Measurements from ENCODE around the gene OTOP3.
A peak's percentile ranks its signal among the peaks of the same experiment; 100 is the strongest.

Gene OTOP3

GRCh38 chr17:74923538-74924249, 12.0 kb upstream of the OTOP3 start:
- TF ChIP-seq MAX (IDR thresholded peaks at IDR 0.05): peak; percentile 99
- no peak for TF ChIP-seq REST (IDR thresholded peaks at IDR 0.05; ENCODE audit: low read depth)
- peak; percentile 91 for TF ChIP-seq RAD21 (IDR thresholded peaks at IDR 0.05; ENCODE audit: low read depth)
- peak; percentile 40; the same call in 1 of the 2 replicates for TF ChIP-seq ZBTB7A (IDR thresholded peaks at IDR 0.05; ENCODE audit: low read depth)

GRCh38 chr17:74924250-74924948, 11.3 kb upstream of the OTOP3 start, which contains the start of gene OTOP2:
Gene OTOP2 (plus strand): TSS chr17:74924273. CDS start chr17:74924633, 360 bp downstream.
- TF ChIP-seq FOXM1 (IDR thresholded peaks at IDR 0.05; ENCODE audit: borderline replicate concordance, low read depth) (no peak), NFIC (IDR thresholded peaks at IDR 0.05) (no peak), TAF1 (IDR thresholded peaks at IDR 0.05; ENCODE audit: low read depth) (no peak)

GRCh38 chr17:74925242-74925641, 10.5 kb upstream of the OTOP3 start:
- no peak for TF ChIP-seq YY1 (IDR thresholded peaks at IDR 0.05; ENCODE audit: low read depth)
- no peak for TF ChIP-seq ZBTB7A (IDR thresholded peaks at IDR 0.05; ENCODE audit: low read depth)
- TF ChIP-seq RAD21 (IDR thresholded peaks at IDR 0.05; ENCODE audit: low read depth): no peak
- TF ChIP-seq USF1 (IDR thresholded peaks at IDR 0.05): no peak
- TF ChIP-seq EP300 (IDR thresholded peaks at IDR 0.05; ENCODE audit: borderline replicate concordance): no peak
- no peak for TF ChIP-seq TEAD4 (IDR thresholded peaks at IDR 0.05)
- no peak for TF ChIP-seq FOXM1 (IDR thresholded peaks at IDR 0.05; ENCODE audit: borderline replicate concordance, low read depth)
- TF ChIP-seq NFIC (IDR thresholded peaks at IDR 0.05): no peak
- TF ChIP-seq CREB1 (IDR thresholded peaks at IDR 0.05; ENCODE audit: low read depth): no peak
- TF ChIP-seq TCF12 (IDR thresholded peaks at IDR 0.05; ENCODE audit: low read depth): no peak
- no peak for TF ChIP-seq TAF1 (IDR thresholded peaks at IDR 0.05; ENCODE audit: low read depth)

- TF ChIP-seq USF1 (IDR thresholded peaks at IDR 0.05) (no peak), YY1 (IDR thresholded peaks at IDR 0.05; ENCODE audit: low read depth) (no peak), REST (IDR thresholded peaks at IDR 0.05; ENCODE audit: low read depth) (no peak), TCF12 (IDR thresholded peaks at IDR 0.05; ENCODE audit: low read depth) (no peak), TAF1 (IDR thresholded peaks at IDR 0.05; ENCODE audit: low read depth) (no peak), FOXM1 (IDR thresholded peaks at IDR 0.05; ENCODE audit: borderline replicate concordance, low read depth) (no peak), RAD21 (IDR thresholded peaks at IDR 0.05; ENCODE audit: low read depth) (no peak)
These were observed 6.9 kb upstream of the OTOP3 start for GRCh38 chr17:74928786-74929185.

- no peak for TF ChIP-seq CREB1 (IDR thresholded peaks at IDR 0.05; ENCODE audit: low read depth)
- no peak for TF ChIP-seq YY1 (IDR thresholded peaks at IDR 0.05; ENCODE audit: low read depth)
- no peak for TF ChIP-seq EP300 (IDR thresholded peaks at IDR 0.05; ENCODE audit: borderline replicate concordance)
- no peak for TF ChIP-seq REST (IDR thresholded peaks at IDR 0.05; ENCODE audit: low read depth)
These were observed 5.1 kb upstream of the OTOP3 start for GRCh38 chr17:74930535-74931036.

Data from Ishikawa (cell line).